HG02642 (cell line): Measurements from ENCODE around the gene CLMN.
"Not testable (repeated sequence)": the region's sequence is repeated elsewhere in the genome, so short reads cannot be mapped to it uniquely, and the experiment has no call there.

Experiments used
- ATAC-seq: cut with Tn5 transposase; IDR thresholded peaks from one replicate; pipeline ENCODE4 v1.9.1; 2021; ENCODE audit warnings: mild to moderate bottlenecking; ENCODE audit not compliant: unreplicated experiment, poor library complexity

Gene CLMN

GRCh38 chr14:95206534-95206933, 113.2 kb downstream of the CLMN start:
- ATAC-seq = no peak

DNA sequence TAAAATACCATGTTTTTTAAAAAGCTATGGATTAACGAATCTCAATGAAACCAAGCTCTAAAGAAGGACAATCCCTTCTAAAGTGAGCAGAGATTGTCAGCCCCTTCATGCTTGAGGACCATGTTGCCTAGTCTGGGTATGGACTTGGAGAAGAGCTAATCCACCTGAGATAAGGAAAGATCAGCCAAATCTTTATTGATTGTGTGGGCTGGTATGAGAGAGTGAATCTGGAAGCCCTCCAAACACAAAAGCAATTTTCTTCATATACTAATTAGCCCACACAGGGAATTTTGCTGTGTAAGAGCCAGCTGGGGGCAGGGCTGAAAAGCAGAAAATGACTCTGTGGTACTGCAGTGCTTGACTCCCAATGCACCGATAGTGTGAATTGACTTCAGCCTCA, 115.0 kb downstream of the CLMN start:
- ATAC-seq = no peak

- ATAC-seq = not testable (repeated sequence)
Measured at GRCh38 chr14:95201745-95202144, 118.0 kb downstream of the CLMN start.

DNA sequence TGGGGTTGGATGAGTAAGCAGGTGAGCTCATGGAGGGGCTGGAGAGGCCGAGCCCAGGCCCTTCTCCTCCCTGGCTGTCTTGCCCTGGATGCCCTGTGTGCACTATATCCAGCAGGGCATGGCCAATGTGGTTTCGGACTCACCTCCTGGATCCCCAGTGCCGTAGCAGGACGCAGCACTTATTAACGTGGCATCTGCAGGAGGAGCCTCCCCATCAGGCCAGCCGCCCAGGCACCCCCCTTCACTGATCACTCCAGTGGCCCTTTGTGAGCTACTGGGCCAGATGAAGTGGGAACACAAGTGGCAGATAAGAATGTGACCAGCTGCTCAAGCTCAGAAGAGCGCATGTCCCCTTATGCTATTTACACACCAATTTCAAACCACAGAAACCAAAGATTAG, 119.3 kb downstream of the CLMN start:
- no peak for ATAC-seq

DNA sequence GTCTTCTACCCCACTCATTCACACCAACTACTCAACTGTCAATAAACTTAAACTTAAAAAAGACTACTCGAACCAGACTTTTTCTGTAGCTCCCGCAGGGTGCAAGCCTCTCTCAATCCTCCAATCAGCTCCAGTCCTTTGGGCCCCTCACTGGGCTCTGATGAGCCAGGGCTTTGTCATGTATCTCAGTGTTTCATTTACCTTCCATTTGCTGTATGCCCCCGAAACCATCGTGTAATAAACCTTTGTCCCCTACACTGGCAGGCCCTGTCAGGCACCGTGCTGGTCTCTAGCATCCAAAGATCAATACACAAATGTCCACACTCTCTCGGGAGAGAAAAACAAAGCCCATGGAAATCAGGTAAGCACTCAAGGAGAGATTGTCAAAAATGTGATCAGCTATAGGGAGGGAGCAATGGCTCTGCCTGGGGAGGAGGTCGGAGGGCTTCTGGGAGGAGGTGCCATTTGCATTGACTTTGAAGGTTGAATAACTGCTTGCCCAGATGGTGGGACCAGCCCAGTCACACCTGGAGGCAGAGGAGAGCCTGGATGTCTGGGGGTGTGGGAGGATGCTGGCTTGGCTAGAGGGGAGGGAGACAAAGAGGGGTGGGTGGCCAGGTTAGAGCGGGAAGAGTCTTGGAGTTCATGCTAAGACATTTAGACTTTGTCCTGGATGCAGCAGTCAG, 120.3 kb downstream of the CLMN start:
- no peak for ATAC-seq

DNA sequence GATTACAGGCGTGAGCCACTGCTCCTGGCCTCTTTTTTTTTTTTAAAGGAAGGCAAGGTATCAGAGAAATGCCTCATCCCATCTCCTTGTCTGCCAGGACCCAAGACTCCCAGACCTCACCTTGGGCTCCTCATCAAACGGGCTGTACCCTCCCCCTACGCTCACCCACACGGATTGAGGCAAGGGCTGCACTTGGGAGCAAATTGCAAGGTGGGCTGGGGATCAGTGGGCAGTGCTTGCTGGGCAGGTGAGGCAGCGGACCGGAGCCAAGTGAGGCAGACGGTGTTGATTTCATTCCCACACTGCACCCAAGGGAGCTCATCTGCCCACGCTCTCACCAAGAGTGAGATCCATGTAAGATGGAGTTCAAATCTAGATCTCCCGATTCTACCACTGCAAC, 121.4 kb downstream of the CLMN start:
- ATAC-seq = no peak

DNA sequence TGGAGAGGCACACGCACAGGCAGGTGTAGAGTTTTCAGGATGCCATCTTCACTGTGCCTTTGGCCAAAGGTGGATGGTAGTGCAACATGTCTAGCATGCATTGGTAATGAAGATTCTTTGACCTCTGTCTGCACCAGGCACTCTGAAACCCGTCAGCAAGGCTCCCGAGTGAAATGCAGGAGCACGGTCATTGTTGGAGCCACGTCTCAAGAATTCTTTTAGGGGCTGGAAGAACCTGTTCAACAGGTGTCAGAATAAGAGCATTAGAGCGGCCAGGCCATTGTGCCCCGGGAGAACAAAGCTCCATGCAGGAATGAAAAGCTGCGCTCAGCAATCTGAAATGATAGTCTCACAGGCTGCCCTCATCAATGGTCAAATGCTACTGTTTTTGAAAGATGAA, 122.2 kb downstream of the CLMN start:
- no peak for ATAC-seq

DNA sequence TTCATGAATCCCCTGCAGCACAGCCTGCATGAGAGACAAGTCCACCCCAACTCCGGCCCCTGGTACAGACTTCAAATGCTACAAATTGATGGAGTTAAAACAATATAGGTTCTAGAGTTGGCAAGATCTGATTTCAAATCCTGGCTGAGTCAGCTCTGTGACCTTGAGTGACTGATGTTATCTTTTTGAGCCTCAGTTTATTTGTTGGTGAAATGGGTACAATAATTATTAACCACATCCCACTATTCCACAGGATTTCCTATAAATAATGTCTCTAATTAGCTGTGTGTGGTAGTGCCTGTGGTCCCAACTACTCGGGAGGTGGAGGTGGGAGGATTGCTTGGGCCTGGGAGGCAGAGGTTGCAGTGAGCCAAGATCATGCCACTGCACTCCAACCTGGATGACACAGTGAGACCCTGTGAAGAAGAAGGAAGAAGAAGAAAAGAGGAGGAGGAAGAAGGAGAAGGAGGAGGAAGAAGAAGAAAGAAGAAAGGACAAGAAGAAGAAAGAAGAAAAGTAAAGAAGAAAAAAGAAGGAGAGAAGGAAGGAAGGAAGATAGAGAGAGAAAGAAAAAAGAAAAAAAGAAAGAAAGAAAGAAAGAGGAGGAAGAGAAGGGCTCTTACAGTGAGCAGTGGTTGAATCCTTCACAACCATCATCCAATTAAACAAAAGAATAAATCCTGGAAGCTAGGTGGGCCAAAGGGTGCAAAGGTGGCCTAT, 122.7 kb downstream of the CLMN start:
- ATAC-seq = no peak

DNA sequence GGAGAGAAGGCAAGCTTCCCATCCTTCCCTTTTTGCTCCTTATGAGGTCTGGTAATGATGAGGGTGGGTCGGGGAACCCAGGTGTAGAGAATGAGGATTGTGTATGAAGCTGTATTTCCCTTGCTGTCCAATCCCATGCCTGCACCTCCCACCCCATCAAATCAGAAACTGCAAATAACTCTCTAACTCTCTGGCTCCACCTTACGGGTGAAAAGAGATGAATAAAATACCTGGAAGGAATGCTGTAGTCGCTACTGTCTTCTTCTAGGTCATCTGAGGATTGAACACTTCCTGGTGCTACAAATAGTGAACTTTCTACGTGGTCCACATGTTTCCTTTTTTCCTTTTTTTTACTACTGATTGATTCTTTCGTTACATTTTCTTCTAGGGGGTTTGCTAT, 123.4 kb downstream of the CLMN start:
- ATAC-seq = no peak

DNA sequence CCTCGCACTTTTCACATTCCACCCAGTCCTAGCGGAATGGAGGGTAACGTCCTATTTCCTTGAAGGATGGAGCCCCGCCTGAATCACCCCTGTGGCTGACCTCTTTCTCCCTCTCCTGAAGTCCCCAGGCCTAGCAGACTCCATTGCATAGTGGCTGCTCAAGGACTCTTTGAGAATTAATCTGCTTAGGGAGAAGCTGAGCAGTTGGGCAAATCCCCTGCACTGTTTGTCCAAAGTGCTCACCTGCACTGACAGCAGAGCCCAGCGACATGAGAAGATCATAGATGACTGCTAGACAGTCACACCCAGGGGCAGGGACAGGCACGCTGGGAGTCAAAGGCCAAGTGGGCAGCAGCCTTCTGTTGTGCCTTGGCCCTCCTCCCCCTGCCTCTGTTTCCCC, 124.7 kb downstream of the CLMN start:
- no peak for ATAC-seq

- ATAC-seq = no peak
Measured at GRCh38 chr14:95193081-95193480, 126.6 kb downstream of the CLMN start.

GRCh38 chr14:95192311-95192710, 127.4 kb downstream of the CLMN start:
- ATAC-seq = no peak

DNA sequence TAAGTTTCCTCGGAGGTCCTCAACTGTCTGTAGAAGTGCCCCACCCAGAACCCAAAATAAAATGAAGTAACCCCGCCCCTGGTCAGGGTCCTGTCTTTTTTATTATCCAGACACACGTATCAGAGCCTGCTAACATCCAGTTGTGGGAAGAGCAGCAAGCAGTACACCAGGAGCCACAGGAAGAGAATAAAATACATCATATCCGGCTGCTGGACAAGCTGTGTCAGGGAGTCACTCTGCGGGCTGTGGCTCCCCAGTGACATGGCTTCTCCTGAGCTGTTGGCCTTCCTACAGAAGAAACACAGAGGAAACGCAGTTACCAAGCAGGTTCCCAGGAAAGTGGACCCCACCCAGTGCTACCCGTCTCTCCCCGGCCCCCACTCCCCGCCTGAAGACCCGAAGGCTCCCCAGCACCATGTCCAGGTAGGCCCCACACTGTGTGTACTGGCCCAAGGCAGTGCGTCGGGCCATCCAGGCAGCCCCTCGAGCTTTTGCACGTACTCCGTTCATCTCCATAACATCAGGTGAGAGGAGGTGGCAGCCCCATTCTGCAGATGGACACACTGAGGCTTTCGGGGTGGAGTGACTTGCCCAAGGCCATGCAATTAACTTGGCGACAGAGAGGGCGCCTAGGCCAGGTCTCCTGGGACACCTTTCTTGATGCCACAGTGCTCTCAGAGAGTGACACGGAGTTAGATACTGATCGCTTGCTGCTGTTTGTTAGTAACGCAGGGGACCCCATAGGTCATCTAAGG, 128.1 kb downstream of the CLMN start:
- ATAC-seq = no peak

DNA sequence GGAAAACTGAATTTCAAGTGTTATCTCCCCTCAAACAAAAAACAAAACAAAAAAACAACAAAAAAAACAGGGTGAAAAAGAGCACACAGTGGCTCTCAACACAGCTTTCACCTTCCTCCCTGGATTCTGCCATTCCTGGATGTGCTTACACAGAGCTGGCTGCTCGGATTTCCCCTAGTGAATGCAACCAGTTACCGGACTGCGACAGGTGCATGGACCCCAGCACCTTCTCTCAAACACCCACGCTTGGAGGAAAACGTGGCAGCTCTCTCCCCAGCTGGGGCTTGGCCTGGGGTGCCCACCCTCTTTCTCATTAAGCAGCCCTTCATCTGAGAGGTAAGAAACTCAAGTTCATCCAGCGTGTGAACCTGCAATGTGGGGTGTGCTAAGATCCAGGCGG, 128.9 kb downstream of the CLMN start:
- ATAC-seq = no peak

DNA sequence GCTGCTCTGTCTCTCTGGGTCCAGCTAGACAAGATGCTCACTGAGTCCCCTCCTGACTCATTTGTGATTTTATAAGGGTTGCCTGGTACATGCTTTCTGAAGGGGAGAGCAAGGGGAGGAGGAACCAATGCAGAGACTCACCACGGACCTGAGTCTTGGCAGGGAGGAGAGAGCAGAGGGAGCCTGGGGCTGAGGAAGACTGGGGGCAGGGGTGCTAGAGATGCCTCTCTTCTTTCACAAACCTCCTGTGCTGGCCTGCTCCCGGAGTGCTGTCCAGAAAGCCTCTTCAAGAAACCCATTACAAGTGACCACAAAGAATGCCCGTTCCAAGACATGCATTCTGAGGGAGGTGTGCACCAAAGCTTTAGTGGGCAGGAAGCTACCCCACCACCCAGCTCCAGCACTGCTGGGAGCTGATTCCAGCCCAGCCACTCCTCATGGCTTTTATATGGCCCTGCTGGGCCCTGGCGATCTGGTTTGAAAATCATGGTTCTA, 129.3 kb downstream of the CLMN start:
- no peak for ATAC-seq

GRCh38 chr14:95189367-95190132, 130.2 kb downstream of the CLMN start:
- ATAC-seq = no peak

DNA sequence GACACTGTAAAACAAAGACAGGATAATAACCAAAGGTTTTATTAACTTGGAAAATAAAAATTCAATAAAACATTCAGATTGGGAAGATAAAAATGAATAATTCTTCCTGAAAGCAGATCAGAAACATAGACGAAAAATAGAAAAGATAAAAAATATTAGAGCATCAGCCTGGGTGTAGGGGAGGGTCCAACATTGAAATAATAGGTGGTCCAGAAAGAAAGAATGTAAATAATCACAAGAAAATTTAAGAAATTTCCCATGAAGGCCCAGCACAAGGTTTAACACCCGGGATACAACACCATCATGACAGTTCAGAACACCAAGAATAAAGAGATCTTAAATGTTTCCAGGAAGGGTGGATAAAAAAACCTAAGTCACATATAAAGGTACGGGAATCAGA, 131.3 kb downstream of the CLMN start:
- no peak for ATAC-seq

DNA sequence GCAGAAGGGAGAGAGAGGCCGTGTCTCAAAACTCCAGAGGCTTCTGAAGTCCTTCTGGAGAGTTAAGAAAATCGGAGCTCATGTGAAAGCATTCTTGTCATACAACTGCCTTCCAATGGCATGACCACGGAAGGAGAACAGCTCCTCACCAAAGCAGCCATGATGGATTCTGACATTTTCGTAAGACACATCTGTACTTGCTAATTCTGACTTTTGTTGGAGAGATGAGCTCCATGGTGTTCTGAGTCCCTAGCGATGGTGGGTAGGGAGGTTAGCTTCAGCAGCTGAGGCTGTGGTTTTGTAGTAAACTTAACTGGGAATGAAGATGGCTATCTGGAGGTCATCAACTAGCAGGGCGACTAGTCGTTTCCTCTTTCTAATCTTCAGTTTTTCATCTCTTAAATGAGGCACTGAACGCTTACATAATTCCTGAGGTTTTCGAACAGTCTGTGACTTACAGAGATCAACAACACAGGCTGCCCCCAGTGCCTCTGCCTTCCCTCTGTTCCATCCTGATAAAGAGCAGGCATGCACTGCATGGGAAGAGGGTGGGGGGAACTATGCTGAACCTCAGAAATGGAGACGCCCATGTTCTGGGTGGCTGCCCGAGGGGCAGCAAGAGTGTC, 133.8 kb downstream of the CLMN start:
- no peak for ATAC-seq

- no peak for ATAC-seq
Measured at GRCh38 chr14:95185033-95185766, 134.5 kb downstream of the CLMN start.
